ENCODE measurements around the gene CRTC3.

GRCh38 chr15:90645873-90646575 lies 116.3 kb downstream of the CRTC3 start:
- no peak for TF ChIP-seq CTCF (IDR thresholded peaks at IDR 0.05; ENCODE audit: poor library complexity)
- TF ChIP-seq EZH2 (IDR thresholded peaks at IDR 0.05; ENCODE audit: borderline replicate concordance): no peak
- TF ChIP-seq EZH2phosphoT487 (IDR thresholded peaks at IDR 0.05; ENCODE audit: low read depth, severe bottlenecking, unreplicated experiment): no peak
